H9 (cell line): ENCODE results near the gene MUSK. TPM values are rescaled to one million over a fixed set of nuclear protein-coding genes. Genes with fewer than 3 reads are reported as not detected.

ENCODE experiments used
- DNase-seq: peaks from one replicate; pipeline ENCODE4 v3.0.0-alpha.2; 2017
- H2AFZ ChIP-seq: one replicate; pipeline ENCODE4 v1.6.1; 2013; ENCODE audit warnings: mild to moderate bottlenecking, low read length, control low read depth, moderate library complexity
- H2AK5ac ChIP-seq: 2 replicates; pipeline ENCODE4 v1.6.1; 2013; ENCODE audit warnings: low read length, control low read depth, mixed read lengths; ENCODE audit not compliant: insufficient read length
- H2BK120ac ChIP-seq: one replicate; pipeline ENCODE4 v1.6.1; 2013; ENCODE audit warnings: low read depth, mild to moderate bottlenecking, low read length, control low read depth, inconsistent platforms; ENCODE audit not compliant: poor library complexity, severe bottlenecking
- H2BK12ac ChIP-seq: 2 replicates; pipeline ENCODE4 v1.6.1; 2013; ENCODE audit warnings: low read length, control low read depth, mixed read lengths, low read depth; ENCODE audit not compliant: insufficient read length
- H2BK15ac ChIP-seq: 2 replicates; pipeline ENCODE4 v1.6.1; 2013; ENCODE audit warnings: low read depth, low read length, control low read depth
- H2BK20ac ChIP-seq: one replicate; pipeline ENCODE4 v1.6.1; 2013; ENCODE audit warnings: low read depth, mild to moderate bottlenecking, low read length, control low read depth, inconsistent platforms; ENCODE audit not compliant: poor library complexity, severe bottlenecking
- H2BK5ac ChIP-seq: 2 replicates; pipeline ENCODE4 v1.6.1; 2013; ENCODE audit warnings: low read length, control low read depth, mixed read lengths; ENCODE audit not compliant: insufficient read length
- H3K14ac ChIP-seq: 2 replicates; pipeline ENCODE4 v1.6.1; 2013; ENCODE audit warnings: low read length, control low read depth; ENCODE audit not compliant: insufficient read depth
- H3K18ac ChIP-seq: 2 replicates; pipeline ENCODE4 v1.6.1; 2013; ENCODE audit warnings: low read depth, mild to moderate bottlenecking, mixed read lengths, low read length, control low read depth; ENCODE audit not compliant: insufficient read length
- H3K23ac ChIP-seq: 2 replicates; pipeline ENCODE4 v1.6.1; 2013; ENCODE audit warnings: low read length, control low read depth, mixed read lengths, low read depth; ENCODE audit not compliant: insufficient read length
- H3K23me2 ChIP-seq: 2 replicates; pipeline ENCODE4 v1.6.1; 2013; ENCODE audit warnings: low read depth, mild to moderate bottlenecking, mixed read lengths, low read length, control low read depth; ENCODE audit not compliant: insufficient read length, poor library complexity, severe bottlenecking
- H3K27ac ChIP-seq: 2 replicates; pipeline ENCODE4 v1.5.1; 2013; ENCODE audit warnings: low read length, control low read depth, mixed read lengths, low read depth; ENCODE audit not compliant: insufficient read length
- H3K27me3 ChIP-seq: 2 replicates; pipeline ENCODE4 v1.6.1; 2013; ENCODE audit warnings: low read length, control low read depth, inconsistent platforms; ENCODE audit not compliant: insufficient read depth
- H3K4ac ChIP-seq: 2 replicates; pipeline ENCODE4 v1.6.1; 2013; ENCODE audit warnings: low read depth, mild to moderate bottlenecking, control low read depth, inconsistent platforms, low read length, moderate library complexity
- H3K4me1 ChIP-seq: 2 replicates; pipeline ENCODE4 v1.6.1; 2013; ENCODE audit warnings: low read length, control low read depth, inconsistent platforms; ENCODE audit not compliant: insufficient read depth
- H3K4me2 ChIP-seq: 2 replicates; pipeline ENCODE4 v1.6.1; 2013; ENCODE audit warnings: low read length, control low read depth, mixed read lengths; ENCODE audit not compliant: insufficient read length, insufficient read depth
- H3K56ac ChIP-seq: 2 replicates; pipeline ENCODE4 v1.6.1; 2013; ENCODE audit warnings: low read depth, mild to moderate bottlenecking, mixed read lengths, low read length, control low read depth; ENCODE audit not compliant: insufficient read length
- H3K79me1 ChIP-seq: 2 replicates; pipeline ENCODE4 v1.6.1; 2013; ENCODE audit warnings: low read depth, mild to moderate bottlenecking, moderate library complexity, low read length, control low read depth, inconsistent platforms; ENCODE audit not compliant: insufficient read depth, poor library complexity, severe bottlenecking
- H3K79me2 ChIP-seq: 2 replicates; pipeline ENCODE4 v1.6.1; 2013; ENCODE audit warnings: low read length, control low read depth, inconsistent platforms; ENCODE audit not compliant: insufficient read depth
- H3K9ac ChIP-seq: 2 replicates; pipeline ENCODE4 v1.6.1; 2013; ENCODE audit warnings: low read length, control low read depth, mixed read lengths; ENCODE audit not compliant: insufficient read length; ENCODE audit errors: extremely low read depth
- H3K9me3 ChIP-seq: one replicate; pipeline ENCODE4 v1.6.1; 2013; ENCODE audit warnings: low read depth, low read length, inconsistent platforms; ENCODE audit not compliant: control insufficient read depth
- H3T11ph ChIP-seq: one replicate; pipeline ENCODE4 v1.6.1; 2013; ENCODE audit warnings: mild to moderate bottlenecking, low read length, control low read depth, inconsistent platforms
- H4K20me1 ChIP-seq: one replicate; pipeline ENCODE4 v1.6.1; 2013; ENCODE audit not compliant: control insufficient read depth, insufficient read length, insufficient read depth
- H4K5ac ChIP-seq: 2 replicates; pipeline ENCODE4 v1.6.1; 2013; ENCODE audit warnings: low read depth, mild to moderate bottlenecking, mixed read lengths, low read length, control low read depth; ENCODE audit not compliant: insufficient read length
- H4K8ac ChIP-seq: replicated peaks from 2 replicates; pipeline ENCODE4 v1.6.1; 2013; ENCODE audit warnings: low read length, control low read depth, mixed read lengths, low read depth; ENCODE audit not compliant: insufficient read length
- H4K91ac ChIP-seq: 2 replicates; pipeline ENCODE4 v1.6.1; 2013; ENCODE audit warnings: low read depth, mild to moderate bottlenecking, moderate library complexity, mixed read lengths, low read length, control low read depth; ENCODE audit not compliant: insufficient read length
- H3K27ac Mint-ChIP-seq, 3 experiments: 2 replicates in 2 of 3; 3 replicates in 1 of 3; pipeline ENCODE4 v1.8.0; 2020 to 2021; ENCODE audit warnings: mixed read lengths in 3 of 3, mild to moderate bottlenecking in 1 of 3, moderate library complexity in 1 of 3
- H3K27me3 Mint-ChIP-seq: 2 replicates; pipeline ENCODE4 v1.8.0; 2021; ENCODE audit warnings: low read depth, mild to moderate bottlenecking, moderate library complexity, mixed read lengths
- H3K36me3 Mint-ChIP-seq, 3 experiments: 2 replicates in 2 of 3; 3 replicates in 1 of 3; pipeline ENCODE4 v1.8.0; 2020 to 2021; ENCODE audit warnings: low read depth in 3 of 3, mixed read lengths in 3 of 3; ENCODE audit not compliant: insufficient read depth in 1 of 3
- H3K4me1 Mint-ChIP-seq, 2 experiments: 2 replicates each; pipeline ENCODE4 v1.8.0; 2020; ENCODE audit warnings: mixed read lengths in 2 of 2
- H3K4me3 Mint-ChIP-seq, 2 experiments: 2 replicates in 1 of 2; 3 replicates in 1 of 2; pipeline ENCODE4 v1.8.0; 2020 to 2021; ENCODE audit warnings: mild to moderate bottlenecking in 2 of 2, mixed read lengths in 2 of 2, moderate library complexity in 1 of 2
- H3K9me3 Mint-ChIP-seq, 2 experiments: 2 replicates in 1 of 2; 3 replicates in 1 of 2; pipeline ENCODE4 v1.8.0; 2020; ENCODE audit warnings: mild to moderate bottlenecking in 2 of 2, mixed read lengths in 2 of 2, moderate library complexity in 1 of 2
- WGBS: extraction: QIAGEN DNeasy Blood & Tissue Kit; methylation state at CpG from one replicate; pipeline ENCODE4 v1.1.7; 2013; ENCODE audit warnings: missing lambda C conversion rate, low lambda C conversion rate, mixed read lengths; ENCODE audit not compliant: insufficient read length; ENCODE audit errors: extremely low coverage; 5-methylcytosine and 5-hydroxymethylcytosine counted together
- total RNA-seq: library from RNA; stranded (reverse); gene quantifications from 2 replicates; pipeline ENCODE4 v1.2.1, GENCODE V29; 2021
- TF ChIP-seq, protein P1 (sequence below): fragments of 200-600 bp; sonication (generic); conservative IDR thresholded peaks from 3 replicates; pipeline ENCODE4 v1.8.0; 2021; ENCODE audit warnings: antibody characterized with exemption, mild to moderate bottlenecking

The MUSK gene
- total RNA-seq, 1 experiment from 2014 or later = not detected

DNA sequence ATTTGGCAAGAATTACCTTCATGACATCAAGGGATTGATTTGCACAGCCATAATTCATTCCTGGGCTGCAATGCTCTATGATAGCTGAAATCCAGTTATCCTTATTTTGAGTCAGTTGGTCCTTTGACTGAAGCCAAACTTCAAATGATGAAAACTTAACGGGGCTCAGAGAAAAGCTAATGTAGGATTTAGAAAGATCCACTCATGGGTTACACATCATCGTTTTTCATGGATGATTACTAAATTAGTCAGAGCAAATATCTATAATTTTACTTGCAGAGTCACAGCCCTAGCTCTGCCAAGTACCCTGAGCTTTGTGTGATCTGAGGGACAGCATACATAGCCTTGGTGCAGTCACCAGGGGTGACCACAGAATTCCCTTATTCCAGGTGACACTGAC lies 27.3 kb upstream of the MUSK start:
- Histone ChIP-seq H3K4ac (no peak overlapping the region), H3K27me3 (no peaks in the 10 kb centered on the region), H3T11ph (no peak overlapping the region), H3K56ac (no peak overlapping the region), H2BK12ac (no peak overlapping the region), H3K18ac (no peak overlapping the region), H4K91ac (no peak overlapping the region), H2AFZ (no peak overlapping the region), H4K8ac (no peak overlapping the region), H3K9ac (no peak overlapping the region), H2BK15ac (no peak overlapping the region), H2BK5ac (no peak overlapping the region), H4K20me1 (no peaks in the 10 kb centered on the region), H3K23me2 (no peaks in the 10 kb centered on the region), H3K79me2 (no peaks in the 10 kb centered on the region), H2AK5ac (no peak overlapping the region), H3K4me2 (no peak overlapping the region), H3K9me3 (no peaks in the 10 kb centered on the region), H4K5ac (no peak overlapping the region), H3K23ac (no peak overlapping the region), H2BK120ac (no peak overlapping the region), H3K4me1 (no peaks in the 10 kb centered on the region), H3K27ac (no peak overlapping the region), H2BK20ac (no peak overlapping the region), H3K14ac (no peak overlapping the region), H3K79me1 (no peaks in the 10 kb centered on the region)
- no peak overlapping the region for H3K4me3 Mint-ChIP-seq
- peaks cover 0 to 3% (median 2%) of the 10 kb centered on the region in 3 experiments; a peak in 5 of 7 replicates for H3K36me3 Mint-ChIP-seq
- peaks cover 4 to 7% of the 10 kb centered on the region in 2 experiments; a peak in 3 of 5 replicates for H3K9me3 Mint-ChIP-seq
- no peaks in the 10 kb centered on the region for H3K27me3 Mint-ChIP-seq
- no CpG with 5 or more reads among the region's 2 CpGs for WGBS
- TF ChIP-seq, protein P1, sequence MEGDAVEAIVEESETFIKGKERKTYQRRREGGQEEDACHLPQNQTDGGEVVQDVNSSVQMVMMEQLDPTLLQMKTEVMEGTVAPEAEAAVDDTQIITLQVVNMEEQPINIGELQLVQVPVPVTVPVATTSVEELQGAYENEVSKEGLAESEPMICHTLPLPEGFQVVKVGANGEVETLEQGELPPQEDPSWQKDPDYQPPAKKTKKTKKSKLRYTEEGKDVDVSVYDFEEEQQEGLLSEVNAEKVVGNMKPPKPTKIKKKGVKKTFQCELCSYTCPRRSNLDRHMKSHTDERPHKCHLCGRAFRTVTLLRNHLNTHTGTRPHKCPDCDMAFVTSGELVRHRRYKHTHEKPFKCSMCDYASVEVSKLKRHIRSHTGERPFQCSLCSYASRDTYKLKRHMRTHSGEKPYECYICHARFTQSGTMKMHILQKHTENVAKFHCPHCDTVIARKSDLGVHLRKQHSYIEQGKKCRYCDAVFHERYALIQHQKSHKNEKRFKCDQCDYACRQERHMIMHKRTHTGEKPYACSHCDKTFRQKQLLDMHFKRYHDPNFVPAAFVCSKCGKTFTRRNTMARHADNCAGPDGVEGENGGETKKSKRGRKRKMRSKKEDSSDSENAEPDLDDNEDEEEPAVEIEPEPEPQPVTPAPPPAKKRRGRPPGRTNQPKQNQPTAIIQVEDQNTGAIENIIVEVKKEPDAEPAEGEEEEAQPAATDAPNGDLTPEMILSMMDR = no peak
- no peak overlapping the region for H3K27ac Mint-ChIP-seq
- DNase-seq = no peak
- no peaks in the 10 kb centered on the region for H3K4me1 Mint-ChIP-seq
